HS-5 (cell line): ENCODE data around the gene RAB11A.

Experiments
- DNase-seq: peaks from one replicate; pipeline ENCODE4 v3.0.0-alpha.2; 2012; ENCODE audit warnings: low read depth

The RAB11A gene

GRCh38 chr15:65940618-65940909 is 71.3 kb downstream of the RAB11A start:
- no peak for DNase-seq
